DND-41 (cell line): ENCODE data around the gene STARD4.

Experiments used
- EZH2 ChIP-seq: IDR thresholded peaks from 3 replicates; pipeline ENCODE4 v1.6.1; 2012; ENCODE audit warnings: borderline replicate concordance, low read depth, mild to moderate bottlenecking, moderate library complexity, low read length, inconsistent platforms; ENCODE audit not compliant: severe bottlenecking
- TF ChIP-seq, protein P1 (sequence below): IDR thresholded peaks from 2 replicates; pipeline ENCODE4 v1.5.1; 2012; ENCODE audit warnings: borderline replicate concordance, low read length, moderate library complexity, mild to moderate bottlenecking; ENCODE audit not compliant: poor library complexity, severe bottlenecking; ENCODE audit errors: extremely low read depth

DNA sequence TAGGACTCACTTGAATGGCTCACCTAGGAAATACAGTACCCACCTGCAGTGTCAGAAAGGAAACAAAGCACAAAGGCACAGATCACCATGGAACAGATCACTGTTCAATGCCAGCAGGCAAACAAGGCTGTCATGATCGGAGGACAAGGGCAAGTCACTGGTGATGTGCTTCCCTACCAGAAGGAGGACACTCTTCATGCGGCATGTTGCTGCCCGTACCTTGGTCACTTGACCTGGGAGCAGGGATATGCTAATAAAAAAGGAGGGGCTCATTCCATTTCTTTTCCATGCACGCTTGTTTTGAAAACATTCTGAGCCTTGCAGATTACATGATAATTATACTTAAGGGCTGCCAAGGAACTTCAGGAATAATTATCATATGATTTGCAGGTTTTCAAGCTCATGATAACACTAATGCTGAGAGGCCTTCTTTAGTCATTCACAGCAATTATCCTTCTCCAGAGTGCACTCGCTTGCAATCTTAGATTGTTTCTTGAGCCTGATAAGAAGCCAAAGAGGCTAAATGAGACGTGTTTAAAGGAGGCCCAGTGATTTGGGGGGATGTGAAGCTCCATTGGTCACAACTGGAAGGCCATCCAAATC lies 36.1 kb upstream of the STARD4 start:
- TF ChIP-seq, protein P1, sequence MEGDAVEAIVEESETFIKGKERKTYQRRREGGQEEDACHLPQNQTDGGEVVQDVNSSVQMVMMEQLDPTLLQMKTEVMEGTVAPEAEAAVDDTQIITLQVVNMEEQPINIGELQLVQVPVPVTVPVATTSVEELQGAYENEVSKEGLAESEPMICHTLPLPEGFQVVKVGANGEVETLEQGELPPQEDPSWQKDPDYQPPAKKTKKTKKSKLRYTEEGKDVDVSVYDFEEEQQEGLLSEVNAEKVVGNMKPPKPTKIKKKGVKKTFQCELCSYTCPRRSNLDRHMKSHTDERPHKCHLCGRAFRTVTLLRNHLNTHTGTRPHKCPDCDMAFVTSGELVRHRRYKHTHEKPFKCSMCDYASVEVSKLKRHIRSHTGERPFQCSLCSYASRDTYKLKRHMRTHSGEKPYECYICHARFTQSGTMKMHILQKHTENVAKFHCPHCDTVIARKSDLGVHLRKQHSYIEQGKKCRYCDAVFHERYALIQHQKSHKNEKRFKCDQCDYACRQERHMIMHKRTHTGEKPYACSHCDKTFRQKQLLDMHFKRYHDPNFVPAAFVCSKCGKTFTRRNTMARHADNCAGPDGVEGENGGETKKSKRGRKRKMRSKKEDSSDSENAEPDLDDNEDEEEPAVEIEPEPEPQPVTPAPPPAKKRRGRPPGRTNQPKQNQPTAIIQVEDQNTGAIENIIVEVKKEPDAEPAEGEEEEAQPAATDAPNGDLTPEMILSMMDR, result no peak
- TF ChIP-seq EZH2, result no peak
